IMR-90 (cell line): ENCODE data around the gene KIF9. TPM values are rescaled to one million over a fixed set of nuclear protein-coding genes. Genes with fewer than 3 reads are reported as not detected.

Experiments
- ATAC-seq: fragments of 200-7000 bp; cut with Tn5 transposase; 2 replicates; pipeline ENCODE4 v1.9.1; 2020; ENCODE audit warnings: low read depth, mild to moderate bottlenecking, moderate library complexity
- BruUV-seq: library from RNA; stranded (reverse); fragments of 400-500 nt; replicated peaks from 2 replicates; lab custom pipeline; 2021; lab: Mats Ljungman, UMichigan
- CTCF ChIA-PET: fragments of 300-600 bp; formaldehyde crosslinking; extraction: SDS; loops from one replicate; lab custom pipeline; 2021; ENCODE audit warnings: antibody characterized with exemption; lab: Yijun Ruan, JAX
- POLR2A ChIA-PET: fragments of 300-600 bp; sonication (Branson Sonifier 250); formaldehyde crosslinking; loops from one replicate; lab custom pipeline; 2022; ENCODE audit warnings: antibody characterized with exemption; ENCODE audit not compliant: unreplicated experiment; lab: Charles Lee
- DNase-seq: peaks from one replicate; pipeline ENCODE4 v3.0.0; 2013
- H2AFZ ChIP-seq: replicated peaks from 2 replicates; pipeline ENCODE3; 2013; ENCODE audit warnings: low read length, mild to moderate bottlenecking; ENCODE audit not compliant: poor library complexity
- H2AK5ac ChIP-seq: 2 replicates; pipeline ENCODE4 v1.6.1; 2013; ENCODE audit warnings: low read depth, low read length, inconsistent platforms
- H2AK9ac ChIP-seq: replicated peaks from 2 replicates; pipeline ENCODE3; 2013; ENCODE audit warnings: mild to moderate bottlenecking, low read depth, low read length, moderate library complexity; ENCODE audit not compliant: poor library complexity
- H2BK120ac ChIP-seq: 2 replicates; pipeline ENCODE4 v1.6.1; 2013; ENCODE audit warnings: low read depth, low read length, inconsistent platforms
- H2BK15ac ChIP-seq: 3 replicates; pipeline ENCODE4 v1.6.1; 2013; ENCODE audit warnings: low read depth, low read length, inconsistent platforms
- H2BK20ac ChIP-seq: 2 replicates; pipeline ENCODE4 v1.6.1; 2013; ENCODE audit warnings: low read depth, mild to moderate bottlenecking, inconsistent platforms, low read length, moderate library complexity
- H2BK5ac ChIP-seq: 2 replicates; pipeline ENCODE4 v1.6.1; 2013; ENCODE audit warnings: mild to moderate bottlenecking, low read depth, low read length, inconsistent platforms; ENCODE audit not compliant: poor library complexity, severe bottlenecking
- H3K14ac ChIP-seq: replicated peaks from 2 replicates; pipeline ENCODE4 v1.6.1; 2013; ENCODE audit warnings: low read depth, low read length, inconsistent platforms
- H3K18ac ChIP-seq: 2 replicates; pipeline ENCODE4 v1.6.1; 2013; ENCODE audit warnings: low read depth, low read length, control low read depth
- H3K23ac ChIP-seq: 2 replicates; pipeline ENCODE4 v1.6.1; 2013; ENCODE audit warnings: low read depth, low read length, inconsistent platforms
- H3K27ac ChIP-seq: 2 replicates; pipeline ENCODE4 v1.5.1; 2013; ENCODE audit warnings: mild to moderate bottlenecking, control low read depth, low read length; ENCODE audit not compliant: insufficient read depth
- H3K27me3 ChIP-seq: 2 replicates; pipeline ENCODE4 v1.6.1; 2013; ENCODE audit warnings: low read length; ENCODE audit not compliant: control insufficient read depth, insufficient read depth
- H3K36me3 ChIP-seq: 2 replicates; pipeline ENCODE4 v1.6.1; 2013; ENCODE audit warnings: low read length, mixed read lengths; ENCODE audit not compliant: control insufficient read depth, insufficient read depth
- H3K4ac ChIP-seq: 2 replicates; pipeline ENCODE4 v1.6.1; 2013; ENCODE audit warnings: low read depth, low read length, inconsistent platforms
- H3K4me1 ChIP-seq: 2 replicates; pipeline ENCODE4 v1.6.1; 2013; ENCODE audit warnings: low read length, mixed read lengths; ENCODE audit not compliant: control insufficient read depth, insufficient read depth
- H3K4me2 ChIP-seq: 2 replicates; pipeline ENCODE4 v1.6.1; 2013; ENCODE audit warnings: low read depth, mild to moderate bottlenecking, control low read depth, low read length, moderate library complexity
- H3K4me3 ChIP-seq: 2 replicates; pipeline ENCODE4 v1.5.1; 2013; ENCODE audit warnings: low read depth, mild to moderate bottlenecking, control low read depth, low read length, moderate library complexity; ENCODE audit not compliant: insufficient read depth
- H3K56ac ChIP-seq: 2 replicates; pipeline ENCODE4 v1.6.1; 2013; ENCODE audit warnings: low read length, inconsistent platforms; ENCODE audit not compliant: insufficient read depth; ENCODE audit errors: extremely low read depth
- H3K79me1 ChIP-seq, 2 experiments: 2 replicates each; pipeline ENCODE4 v1.6.1; 2013; ENCODE audit warnings: low read length in 2 of 2, inconsistent platforms in 1 of 2, low read depth in 1 of 2
- H3K9ac ChIP-seq: 2 replicates; pipeline ENCODE4 v1.6.1; 2013; ENCODE audit warnings: low read depth, low read length, control low read depth
- H3K9me1 ChIP-seq: 2 replicates; pipeline ENCODE4 v1.6.1; 2013; ENCODE audit warnings: low read length, inconsistent platforms; ENCODE audit not compliant: insufficient read depth
- H3K9me3 ChIP-seq: 2 replicates; pipeline ENCODE4 v1.6.1; 2013; ENCODE audit warnings: low read length; ENCODE audit not compliant: control insufficient read depth, insufficient read depth
- H4K20me1 ChIP-seq: 2 replicates; pipeline ENCODE4 v1.6.1; 2013; ENCODE audit warnings: low read length, inconsistent platforms; ENCODE audit not compliant: insufficient read depth
- H4K5ac ChIP-seq: 2 replicates; pipeline ENCODE4 v1.6.1; 2013; ENCODE audit warnings: mild to moderate bottlenecking, low read depth, low read length, control low read depth
- H4K8ac ChIP-seq, 2 experiments: 2 replicates each; pipeline ENCODE4 v1.6.1; 2013; ENCODE audit warnings: low read depth in 2 of 2, low read length in 2 of 2, control low read depth in 1 of 2, inconsistent platforms in 1 of 2
- H4K91ac ChIP-seq: 2 replicates; pipeline ENCODE4 v1.6.1; 2013; ENCODE audit warnings: low read depth, low read length, inconsistent platforms; ENCODE audit not compliant: insufficient read depth
- BHLHE40 ChIP-seq: fragments of 150-350 bp; IDR thresholded peaks from 2 replicates; pipeline ENCODE4 v1.6.1; 2016; ENCODE audit warnings: mild to moderate bottlenecking, low read depth, low read length
- CEBPB ChIP-seq: IDR thresholded peaks from 2 replicates; pipeline ENCODE4 v1.6.1; 2012; ENCODE audit warnings: low read depth, low read length, improper control_type of control experiment
- CHD1 ChIP-seq: IDR thresholded peaks from 2 replicates; pipeline ENCODE4 v1.6.1; 2012; ENCODE audit warnings: low read depth, low read length, improper control_type of control experiment
- FOS ChIP-seq: fragments of 150-350 bp; IDR thresholded peaks from 2 replicates; pipeline ENCODE4 v1.6.1; 2016; ENCODE audit warnings: low read depth, low read length
- MAFK ChIP-seq: IDR thresholded peaks from 2 replicates; pipeline ENCODE4 v1.6.1; 2012; ENCODE audit warnings: low read depth, low read length, improper control_type of control experiment
- MAZ ChIP-seq: IDR thresholded peaks from 2 replicates; pipeline ENCODE4 v1.6.1; 2012; ENCODE audit warnings: low read depth, mild to moderate bottlenecking, low read length, improper control_type of control experiment, moderate library complexity, borderline replicate concordance
- MXI1 ChIP-seq: IDR thresholded peaks from 2 replicates; pipeline ENCODE4 v1.6.1; 2012; ENCODE audit warnings: low read depth, mild to moderate bottlenecking, low read length, moderate library complexity, borderline replicate concordance
- NFE2L2 ChIP-seq: fragments of 150-350 bp; IDR thresholded peaks from 2 replicates; pipeline ENCODE4 v1.6.1; 2016; ENCODE audit warnings: low read depth, mild to moderate bottlenecking, low read length
- POLR2A ChIP-seq: IDR thresholded peaks from 2 replicates; pipeline ENCODE4 v1.6.1; 2012; ENCODE audit warnings: mild to moderate bottlenecking, low read depth, low read length
- RAD21 ChIP-seq: IDR thresholded peaks from 2 replicates; pipeline ENCODE4 v1.6.1; 2012; ENCODE audit warnings: low read length, improper control_type of control experiment
- RFX5 ChIP-seq: IDR thresholded peaks from 2 replicates; pipeline ENCODE4 v1.8.0; 2012; ENCODE audit warnings: low read depth, mild to moderate bottlenecking, low read length, moderate library complexity
- SMC3 ChIP-seq: fragments of 150-350 bp; IDR thresholded peaks from 2 replicates; pipeline ENCODE4 v1.6.1; 2016; ENCODE audit warnings: low read depth, mild to moderate bottlenecking, antibody characterized with exemption, low read length, moderate library complexity
- WGBS, 2 experiments: methylation state at CpG; one replicate each; pipeline versions ENCODE4 v1.1.5 to v1.1.7; 2013; ENCODE audit warnings: missing lambda C conversion rate in 2 of 2; ENCODE audit not compliant: insufficient read length in 1 of 2; ENCODE audit errors: extremely low coverage in 2 of 2; 5-methylcytosine and 5-hydroxymethylcytosine counted together
- dilution Hi-C: fragments of 300-500 bp; cut with HindIII; formaldehyde crosslinking; loops from one replicate; pipeline ENCODE4 v1.14.3; 2018; ENCODE audit warnings: low sequenced_read_pairs; ENCODE audit not compliant: unreplicated experiment
- in situ Hi-C: fragments of 300-500 bp; cut with MboI; formaldehyde crosslinking; loops from 3 replicates; pipeline ENCODE4 v1.14.3; 2019; ENCODE audit warnings: low sequenced_read_pairs, inconsistent platforms, mixed read lengths
- intact Hi-C: fragments of 100-400 bp; cut with micrococcal nuclease; formaldehyde crosslinking; loops from 2 replicates; pipeline ENCODE4 v1.10.0; 2022
- polyA plus RNA-seq, 3 experiments: library from polyadenylated mRNA; depleted of rRNA; stranded (reverse); fragments of >200 nt; gene quantifications; 2 replicates each; pipeline ENCODE4 v1.2.3, GENCODE V29; 2012; ENCODE audit warnings: low replicate concordance in 1 of 3
- total RNA-seq: library from RNA; depleted of rRNA; stranded (reverse); fragments of >200 nt; gene quantifications from 2 replicates; pipeline ENCODE4 v1.2.3, GENCODE V29; 2012
- TF ChIP-seq, protein P1 (sequence below): fragments of 150-350 bp; IDR thresholded peaks from 2 replicates; pipeline ENCODE4 v1.6.1; 2017; ENCODE audit warnings: mild to moderate bottlenecking, antibody characterized with exemption, low read length, low read depth
- TF ChIP-seq, protein P2 (sequence below): fragments of 150-350 bp; IDR thresholded peaks from 2 replicates; pipeline ENCODE4 v1.6.1; 2016; ENCODE audit warnings: low read depth, mild to moderate bottlenecking, low read length, moderate library complexity, borderline replicate concordance

The KIF9 gene
- total and polyA plus RNA-seq, 2 of the 4 experiments (the other 2 are of a cell fraction): 1.8 to 5.0 TPM

DNA sequence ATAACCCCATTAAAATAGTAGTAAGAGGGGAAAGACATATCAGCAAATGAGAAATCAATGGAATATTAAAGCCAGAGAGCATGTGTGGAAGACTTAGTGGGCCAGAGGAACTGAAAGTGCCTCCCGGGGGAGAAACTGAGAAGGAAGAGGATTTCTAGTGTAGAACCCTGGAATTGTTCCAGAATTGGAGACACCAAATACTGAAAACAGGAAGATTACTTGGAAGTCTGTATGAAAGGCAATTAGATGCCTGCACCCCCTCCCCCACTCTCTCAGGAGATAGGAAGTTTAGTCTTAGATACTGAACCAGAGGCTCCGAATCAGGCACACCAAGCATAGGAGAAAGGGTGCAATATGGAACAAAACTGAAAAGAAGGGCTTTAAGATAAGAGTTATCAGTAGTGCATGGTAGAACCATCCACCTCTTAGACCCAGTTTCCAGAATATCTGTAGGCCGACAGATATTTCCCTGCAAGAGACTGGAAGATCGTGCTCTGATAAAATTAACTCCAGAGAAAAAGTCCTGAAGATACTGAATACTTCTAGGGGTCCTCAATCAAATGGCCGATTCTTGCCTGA lies 32.6 kb upstream of the KIF9 start:
- no peak overlapping the region for H3K4me3 ChIP-seq
- no peak overlapping the region for H4K8ac ChIP-seq
- no peaks in the 10 kb centered on the region for H3K9me3 ChIP-seq
- no peak overlapping the region for H2BK20ac ChIP-seq
- dilution Hi-C loops (no loop called here), in situ Hi-C loops (no loop called here), intact Hi-C loops (loop anchor here (2.0 to 5.0 kb wide), 2 partner anchors 30 to 278 kb away; no protein-coding TSS in a partner anchor)
- WGBS, 2 experiments: 83% methylated on average over 2 of the region's 5 CpGs; no CpG with 5 or more reads in 1 of the 2 experiments
- H2BK15ac ChIP-seq: no peak overlapping the region
- peak; percentile 7 for DNase-seq
- H3K9me1 ChIP-seq: peaks cover 11% of the 10 kb centered on the region; the same call in 1 of the 2 replicates
- H3K36me3 ChIP-seq: no peaks in the 10 kb centered on the region
- H2BK120ac ChIP-seq: no peak overlapping the region
- peak overlapping the region; percentile 72 for H3K4me2 ChIP-seq
- TF ChIP-seq RFX5 (no peak), CEBPB (no peak), SMC3 (no peak), POLR2A (no peak), MAFK (no peak), CHD1 (no peak), BHLHE40 (no peak), MXI1 (no peak), NFE2L2 (no peak), RAD21 (no peak), FOS (no peak), MAZ (no peak)
- TF ChIP-seq, protein P1, sequence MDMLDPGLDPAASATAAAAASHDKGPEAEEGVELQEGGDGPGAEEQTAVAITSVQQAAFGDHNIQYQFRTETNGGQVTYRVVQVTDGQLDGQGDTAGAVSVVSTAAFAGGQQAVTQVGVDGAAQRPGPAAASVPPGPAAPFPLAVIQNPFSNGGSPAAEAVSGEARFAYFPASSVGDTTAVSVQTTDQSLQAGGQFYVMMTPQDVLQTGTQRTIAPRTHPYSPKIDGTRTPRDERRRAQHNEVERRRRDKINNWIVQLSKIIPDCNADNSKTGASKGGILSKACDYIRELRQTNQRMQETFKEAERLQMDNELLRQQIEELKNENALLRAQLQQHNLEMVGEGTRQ: no peak
- TF ChIP-seq, protein P2, sequence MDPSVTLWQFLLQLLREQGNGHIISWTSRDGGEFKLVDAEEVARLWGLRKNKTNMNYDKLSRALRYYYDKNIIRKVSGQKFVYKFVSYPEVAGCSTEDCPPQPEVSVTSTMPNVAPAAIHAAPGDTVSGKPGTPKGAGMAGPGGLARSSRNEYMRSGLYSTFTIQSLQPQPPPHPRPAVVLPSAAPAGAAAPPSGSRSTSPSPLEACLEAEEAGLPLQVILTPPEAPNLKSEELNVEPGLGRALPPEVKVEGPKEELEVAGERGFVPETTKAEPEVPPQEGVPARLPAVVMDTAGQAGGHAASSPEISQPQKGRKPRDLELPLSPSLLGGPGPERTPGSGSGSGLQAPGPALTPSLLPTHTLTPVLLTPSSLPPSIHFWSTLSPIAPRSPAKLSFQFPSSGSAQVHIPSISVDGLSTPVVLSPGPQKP: no peak
- H2BK5ac ChIP-seq: no peak overlapping the region
- ChIA-PET CTCF (no interaction called here), POLR2A (no interaction called here)
- H3K14ac ChIP-seq: no peak overlapping the region
- H4K91ac ChIP-seq: no peak overlapping the region
- H4K20me1 ChIP-seq: peaks cover 11% of the 10 kb centered on the region; the same call in 1 of the 2 replicates
- H3K23ac ChIP-seq: no peak overlapping the region
- H4K5ac ChIP-seq: peak overlapping the region; percentile 36; the same call in 1 of the 2 replicates
- H2AFZ ChIP-seq: no peak overlapping the region
- no peak overlapping the region for H3K27ac ChIP-seq
- no peak overlapping the region for H3K56ac ChIP-seq
- peaks cover 19 to 50% of the 10 kb centered on the region in 2 experiments for H3K79me1 ChIP-seq
- H3K9ac ChIP-seq: no peak overlapping the region
- no TSS peak for BruUV-seq
- no peaks in the 10 kb centered on the region for H3K27me3 ChIP-seq
- no peak overlapping the region for H2AK5ac ChIP-seq
- no peak overlapping the region for H2AK9ac ChIP-seq
- H3K4me1 ChIP-seq: peaks cover 13% of the 10 kb centered on the region
- H3K4ac ChIP-seq: no peak overlapping the region
- H3K18ac ChIP-seq: 0 out of 2 replicates have a peak overlapping the region, but pooled peaks have one; percentile 8
- ATAC-seq: no peak
